Thoracic aorta (tissue), 2 donors: ENCODE measurements around the gene PRR14. TPM values are rescaled to one million over a fixed set of nuclear protein-coding genes. Genes with fewer than 3 reads are reported as not detected.
A peak's percentile ranks its signal among the peaks of the same experiment; 100 is the strongest.
"Not testable (repeated sequence)": the region's sequence is repeated elsewhere in the genome, so short reads cannot be mapped to it uniquely, and the experiment has no call there.

Experiments used
- ATAC-seq: fragments of 150-250 bp; one replicate; pipeline ENCODE4 v1.8.0; 2017; ENCODE audit warnings: low read depth; ENCODE audit not compliant: insufficient number of reproducible peaks, low FRiP score
- DNase-seq: peaks from one replicate; pipeline ENCODE4 v3.0.0-alpha.2; 2020; ENCODE audit warnings: low spot score
- H3K27ac ChIP-seq, 2 donors: fragments of 200-600 bp; sonication (generic); 1 replicate in 1 of 2; 2 replicates in 1 of 2; pipeline ENCODE4 v1.5.1; 2016; ENCODE audit warnings: mild to moderate bottlenecking in 2 of 2, moderate library complexity in 2 of 2
- H3K27me3 ChIP-seq: fragments of 200-600 bp; sonication (generic); replicated peaks from 2 replicates; pipeline ENCODE4 v1.6.0; 2016; ENCODE audit warnings: mild to moderate bottlenecking; ENCODE audit not compliant: insufficient read depth
- H3K36me3 ChIP-seq: fragments of 200-600 bp; sonication (generic); one replicate; pipeline ENCODE4 v1.5.1; 2016
- H3K4me1 ChIP-seq, 2 donors: fragments of 200-600 bp; sonication (generic); 1 replicate in 1 of 2; 2 replicates in 1 of 2; pipeline versions ENCODE4 v1.5.1 to v1.6.0; 2016; ENCODE audit warnings: low read depth in 2 of 2, mild to moderate bottlenecking in 1 of 2; ENCODE audit not compliant: control insufficient read depth in 1 of 2
- H3K4me3 ChIP-seq: fragments of 200-600 bp; sonication (generic); 2 replicates; pipeline ENCODE4 v1.5.1; 2016; ENCODE audit warnings: mild to moderate bottlenecking
- H3K9me3 ChIP-seq: fragments of 200-600 bp; sonication (generic); 2 replicates; pipeline ENCODE4 v1.5.1; 2016
- CTCF ChIP-seq: fragments of 200-600 bp; sonication (generic); IDR thresholded peaks from one replicate; pipeline ENCODE4 v1.5.1; 2019; ENCODE audit warnings: antibody characterized with exemption
- total RNA-seq, 2 donors: library from RNA; depleted of rRNA; stranded (reverse); fragments of >200 nt; gene quantifications; one replicate each; pipeline versions ENCODE4 v1.1.0 to v1.2.3, GENCODE V29; 2016

Gene PRR14
- total RNA-seq, 2 donors from 2014 or later, result 46.1 to 57.0 TPM

- no peak for DNase-seq
- no peak for TF ChIP-seq CTCF
- Histone ChIP-seq H3K36me3 (no peaks in the 10 kb centered on the region), H3K9me3 (no peaks in the 10 kb centered on the region), H3K4me1 (peaks cover 13 to 19% of the 10 kb centered on the region in 2 donors), H3K4me3 (peak overlapping the region; percentile 97), H3K27ac (peak overlapping the region; percentile 82 to 86), H3K27me3 (no peaks in the 10 kb centered on the region)
- no peak for ATAC-seq
Measured at GRCh38 chr16:30633526-30633925, 17.2 kb upstream of the PRR14 start.

DNA sequence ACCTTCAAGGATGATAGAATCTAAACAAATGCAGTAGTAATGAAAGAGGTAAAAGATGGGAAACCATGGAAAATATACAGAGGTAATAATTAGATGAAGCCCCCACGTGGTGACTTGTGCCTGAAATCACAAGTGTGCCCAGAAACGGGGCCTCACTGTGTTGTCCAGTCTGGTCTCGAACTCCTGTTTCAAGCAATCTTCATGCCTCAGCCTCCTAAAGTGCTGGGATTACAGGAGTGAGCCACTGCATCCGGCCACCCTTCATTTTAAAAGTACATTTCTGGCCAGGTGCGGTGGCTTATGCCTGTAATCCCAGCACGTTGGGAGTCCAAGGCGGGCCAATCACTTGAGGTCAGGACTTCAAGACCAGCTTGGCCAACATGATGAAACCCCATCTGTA lies 14.2 kb upstream of the PRR14 start:
- Histone ChIP-seq H3K36me3 (no peaks in the 10 kb centered on the region), H3K4me3 (no peak overlapping the region), H3K4me1 (peaks cover 13 to 19% of the 10 kb centered on the region in 2 donors), H3K27ac (no peak overlapping the region), H3K27me3 (no peaks in the 10 kb centered on the region), H3K9me3 (no peaks in the 10 kb centered on the region)
- ATAC-seq (no peak), DNase-seq (no peak)
- no peak for TF ChIP-seq CTCF

DNA sequence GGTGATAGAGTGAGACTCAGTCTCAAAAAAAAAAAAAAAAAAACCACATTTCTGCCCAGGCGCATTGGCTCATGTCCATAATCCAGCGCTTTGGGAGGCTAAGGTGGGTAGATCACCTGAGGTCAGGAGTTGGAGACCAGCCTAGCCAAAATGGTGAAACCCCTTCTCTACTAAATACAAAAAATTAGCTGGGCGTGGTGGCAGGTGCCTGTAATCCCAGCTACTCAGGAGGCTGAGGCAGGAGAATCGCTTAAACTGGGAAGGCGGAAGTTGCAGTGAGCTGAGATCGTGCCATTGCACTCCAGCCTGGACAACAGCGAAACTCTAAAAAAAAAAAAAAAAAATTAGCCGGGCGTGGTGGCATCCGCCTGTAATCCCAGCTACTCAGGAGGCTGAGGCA lies 13.6 kb upstream of the PRR14 start:
- H3K4me1 ChIP-seq, result peaks cover 13 to 19% of the 10 kb centered on the region in 2 donors
- not testable (repeated sequence) for H3K27me3 ChIP-seq, H3K4me3 ChIP-seq, H3K27ac ChIP-seq, H3K36me3 ChIP-seq, DNase-seq, ATAC-seq, H3K9me3 ChIP-seq

DNA sequence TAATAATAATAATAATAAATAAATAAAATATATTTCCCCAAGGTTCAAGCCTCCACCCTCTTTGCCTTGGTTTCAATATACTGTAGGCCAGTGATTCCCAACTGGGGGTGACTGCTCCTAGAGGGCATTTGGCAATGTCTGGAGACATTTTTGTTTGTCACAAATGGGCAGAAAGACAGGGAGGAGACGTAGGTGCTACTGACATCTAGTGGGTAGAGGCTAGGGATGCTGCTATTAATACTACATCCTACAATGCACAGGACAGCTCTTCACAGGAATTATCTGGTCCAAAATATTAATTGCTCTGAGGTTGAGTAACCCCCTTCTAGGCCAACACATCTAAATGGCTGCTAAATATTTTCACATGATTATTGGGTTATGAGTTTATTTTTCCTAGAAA lies 12.8 kb upstream of the PRR14 start:
- Histone ChIP-seq H3K4me3 (no peak overlapping the region), H3K27ac (no peak overlapping the region), H3K9me3 (no peaks in the 10 kb centered on the region), H3K27me3 (no peaks in the 10 kb centered on the region), H3K36me3 (no peaks in the 10 kb centered on the region), H3K4me1 (peaks cover 13 to 19% of the 10 kb centered on the region in 2 donors)
- no peak for ATAC-seq
- no peak for TF ChIP-seq CTCF
- no peak for DNase-seq

- H3K9me3 ChIP-seq, result no peaks in the 10 kb centered on the region
- no peaks in the 10 kb centered on the region for H3K4me1 ChIP-seq
- H3K4me3 ChIP-seq, result no peak overlapping the region
- H3K36me3 ChIP-seq, result no peaks in the 10 kb centered on the region
- no peak for TF ChIP-seq CTCF
- H3K27ac ChIP-seq, result no peak overlapping the region
- ATAC-seq (no peak), DNase-seq (no peak)
- no peaks in the 10 kb centered on the region for H3K27me3 ChIP-seq
Measured at GRCh38 chr16:30641378-30641982, 9.3 kb upstream of the PRR14 start.

DNA sequence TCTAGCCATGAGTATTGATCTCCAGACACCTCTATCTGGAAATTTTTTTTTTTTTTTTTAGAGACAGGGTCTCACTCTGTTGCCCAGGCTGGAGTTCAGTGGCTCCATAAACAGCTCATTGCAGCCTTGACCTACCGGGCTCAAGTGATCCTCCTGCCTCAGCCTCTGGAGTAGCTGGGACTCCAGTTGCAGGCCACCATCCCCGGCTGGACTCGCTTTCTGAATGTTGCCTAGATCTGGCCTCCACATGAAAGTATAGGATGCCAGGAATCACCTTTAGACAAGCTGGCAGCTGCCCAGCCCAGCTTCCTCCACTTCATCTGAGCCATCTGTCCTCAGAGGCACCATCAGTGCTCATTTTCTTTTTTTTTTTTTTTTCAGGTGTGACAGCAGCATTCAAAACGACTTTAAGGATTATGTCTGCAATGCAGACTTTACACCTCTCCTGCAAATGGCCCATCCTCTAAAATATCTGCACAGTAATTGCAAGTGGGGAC lies 6.4 kb upstream of the PRR14 start:
- H3K27ac ChIP-seq, result no peak overlapping the region
- H3K27me3 ChIP-seq, result no peaks in the 10 kb centered on the region
- TF ChIP-seq CTCF, result no peak
- no peak overlapping the region for H3K4me3 ChIP-seq
- ATAC-seq (no peak), DNase-seq (no peak)
- H3K36me3 ChIP-seq, result no peaks in the 10 kb centered on the region
- H3K9me3 ChIP-seq, result no peaks in the 10 kb centered on the region
- no peaks in the 10 kb centered on the region for H3K4me1 ChIP-seq
